Measurements from ENCODE around the gene SF1.

The SF1 gene

DNA sequence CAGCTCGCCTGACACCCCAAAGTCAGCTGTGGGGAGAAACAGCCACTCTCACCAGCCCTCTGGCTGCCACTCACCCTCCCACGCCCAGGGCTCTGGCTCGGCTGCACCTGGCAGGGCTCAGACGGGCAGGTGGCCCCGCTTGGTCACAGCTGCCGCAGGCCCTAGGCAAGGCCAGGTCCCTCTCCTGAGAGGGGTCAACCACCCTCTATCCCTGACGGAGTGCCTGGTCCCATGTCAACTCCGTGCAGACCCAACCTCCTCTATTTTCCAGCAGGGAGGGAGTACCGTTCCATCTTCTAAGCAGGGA, 22.8 kb upstream of the SF1 start:
- no peak for DNase-seq

GRCh38 chr11:64800303-64801157, 22.2 kb upstream of the SF1 start:
- DNase-seq, result no peak

DNA sequence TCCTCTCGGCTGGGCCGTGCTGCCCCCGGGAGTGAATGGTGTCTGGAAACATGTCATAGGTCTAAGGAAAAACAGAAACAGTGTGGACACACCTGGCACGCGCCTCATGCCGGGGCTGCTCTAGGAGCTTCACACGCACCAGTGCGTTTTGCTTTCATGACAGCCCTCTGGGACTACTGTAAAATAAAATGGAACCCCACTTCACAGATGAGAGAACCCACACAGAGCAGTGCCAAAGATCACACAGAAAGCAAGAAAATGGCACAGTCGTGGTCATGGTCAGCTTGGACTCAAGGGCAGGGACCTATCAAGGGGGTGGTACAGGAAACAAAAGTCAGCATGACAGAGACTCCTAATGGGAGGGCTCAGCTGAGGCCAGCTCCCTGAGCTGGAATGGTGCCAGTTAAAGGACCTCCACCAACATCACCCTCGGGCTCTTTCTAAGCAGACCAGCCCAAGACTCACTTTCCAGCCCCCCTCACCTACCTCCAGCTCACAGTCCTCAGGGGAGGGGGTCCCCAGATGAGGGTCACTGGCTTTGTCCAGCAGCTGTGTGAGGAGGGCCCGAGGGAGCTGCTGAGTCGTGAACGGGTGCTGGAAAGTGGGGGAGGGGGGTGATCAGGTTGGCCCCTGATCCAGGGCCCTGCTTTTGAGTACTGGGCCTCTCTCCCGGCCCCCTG, 21.4 kb upstream of the SF1 start:
- DNase-seq, result no peak

- DNase-seq, result no peak
These were observed 20.9 kb upstream of the SF1 start for GRCh38 chr11:64799256-64799622.

DNA sequence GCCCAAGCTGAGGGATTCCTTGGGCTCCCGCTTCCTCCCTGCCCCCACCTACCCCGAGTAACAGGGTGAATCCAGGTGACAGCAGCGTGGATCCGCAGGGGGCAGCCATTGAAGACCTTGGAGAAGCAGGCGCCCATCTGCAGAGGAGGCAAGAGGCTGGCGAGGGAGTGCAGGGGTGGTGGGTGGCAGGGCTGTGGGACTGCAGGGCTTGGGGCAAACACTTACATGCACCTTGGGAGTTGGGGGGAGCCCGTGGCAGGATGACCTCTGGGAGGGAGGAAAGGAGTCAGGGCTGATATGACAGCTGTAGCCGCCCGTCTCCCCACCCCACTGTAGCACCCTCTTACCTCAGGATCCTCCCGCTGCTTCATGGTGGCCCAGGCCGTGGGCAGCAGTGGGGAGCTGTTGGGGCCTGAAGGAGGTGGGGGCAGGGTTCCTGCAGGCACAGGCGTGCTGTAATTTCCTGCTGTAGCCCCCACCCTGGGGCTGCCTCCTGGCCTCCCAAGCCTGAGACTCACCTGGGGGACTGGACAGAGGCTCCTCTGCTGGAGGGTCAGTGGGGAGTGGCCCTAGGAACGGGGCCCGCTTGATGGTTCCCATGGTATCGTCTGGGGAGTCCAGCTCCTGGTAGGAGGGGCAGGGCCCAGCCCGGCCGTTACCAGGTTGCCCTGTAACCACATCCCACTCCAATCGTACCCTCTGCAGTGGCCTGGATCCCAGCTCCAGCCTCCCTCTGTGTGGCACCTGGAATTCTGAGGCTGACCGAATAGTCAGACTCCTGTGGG, 18.6 kb upstream of the SF1 start:
- DNase-seq, result no peak

DNA sequence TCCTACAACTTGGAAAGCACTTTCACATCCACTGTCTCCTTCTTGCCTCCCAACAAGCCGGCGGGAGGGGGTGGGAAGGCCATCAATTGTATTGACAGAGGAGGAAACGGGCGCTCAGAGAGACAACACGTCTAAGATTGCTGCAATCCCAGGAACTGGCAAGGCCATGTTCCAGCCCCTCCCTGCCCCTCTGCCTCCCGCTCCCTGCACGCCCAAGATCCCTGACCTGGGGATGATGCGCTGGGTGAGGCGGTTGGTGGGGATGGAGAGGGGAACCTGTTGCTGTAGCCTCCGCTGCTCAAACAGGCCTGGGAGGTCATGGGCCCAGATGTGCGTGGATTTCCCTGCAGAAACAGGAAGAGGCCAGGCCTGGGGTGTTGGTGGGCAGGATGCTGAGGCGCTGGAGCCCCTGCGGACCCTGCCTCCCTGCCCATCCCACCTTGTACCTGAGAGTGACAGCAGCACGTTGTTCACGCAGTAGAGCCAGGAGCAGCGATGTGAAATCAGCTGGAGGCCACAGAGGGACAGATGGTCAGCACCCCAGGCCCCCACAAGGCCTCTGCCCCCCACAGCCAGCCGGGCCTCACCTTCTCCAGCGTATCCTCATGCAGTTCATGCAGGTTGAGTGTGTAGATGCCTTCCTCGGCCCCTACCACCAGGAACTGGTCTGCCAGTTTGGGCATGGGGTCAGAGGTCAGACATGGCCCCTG, 17.9 kb upstream of the SF1 start:
- DNase-seq, result no peak

DNA sequence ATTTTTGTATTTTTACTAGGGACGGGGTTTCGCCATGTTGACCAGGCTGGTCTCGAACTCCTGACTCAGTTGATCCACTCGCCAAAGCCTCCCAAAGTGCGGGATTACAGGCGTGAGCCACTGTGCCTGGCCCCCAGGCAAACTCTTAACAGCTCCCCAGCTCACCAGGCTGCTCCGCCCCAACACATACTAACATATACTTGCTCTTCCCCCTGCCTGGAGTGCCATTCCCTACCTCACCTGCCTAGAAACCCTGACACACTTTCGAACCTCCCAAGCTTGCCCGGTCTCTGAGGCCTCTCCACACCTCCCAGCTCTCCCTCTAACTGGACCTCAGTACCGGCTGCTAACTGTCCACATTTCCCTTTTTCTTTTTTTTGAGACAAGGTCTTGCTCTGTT, 16.2 kb upstream of the SF1 start:
- no peak for DNase-seq

DNA sequence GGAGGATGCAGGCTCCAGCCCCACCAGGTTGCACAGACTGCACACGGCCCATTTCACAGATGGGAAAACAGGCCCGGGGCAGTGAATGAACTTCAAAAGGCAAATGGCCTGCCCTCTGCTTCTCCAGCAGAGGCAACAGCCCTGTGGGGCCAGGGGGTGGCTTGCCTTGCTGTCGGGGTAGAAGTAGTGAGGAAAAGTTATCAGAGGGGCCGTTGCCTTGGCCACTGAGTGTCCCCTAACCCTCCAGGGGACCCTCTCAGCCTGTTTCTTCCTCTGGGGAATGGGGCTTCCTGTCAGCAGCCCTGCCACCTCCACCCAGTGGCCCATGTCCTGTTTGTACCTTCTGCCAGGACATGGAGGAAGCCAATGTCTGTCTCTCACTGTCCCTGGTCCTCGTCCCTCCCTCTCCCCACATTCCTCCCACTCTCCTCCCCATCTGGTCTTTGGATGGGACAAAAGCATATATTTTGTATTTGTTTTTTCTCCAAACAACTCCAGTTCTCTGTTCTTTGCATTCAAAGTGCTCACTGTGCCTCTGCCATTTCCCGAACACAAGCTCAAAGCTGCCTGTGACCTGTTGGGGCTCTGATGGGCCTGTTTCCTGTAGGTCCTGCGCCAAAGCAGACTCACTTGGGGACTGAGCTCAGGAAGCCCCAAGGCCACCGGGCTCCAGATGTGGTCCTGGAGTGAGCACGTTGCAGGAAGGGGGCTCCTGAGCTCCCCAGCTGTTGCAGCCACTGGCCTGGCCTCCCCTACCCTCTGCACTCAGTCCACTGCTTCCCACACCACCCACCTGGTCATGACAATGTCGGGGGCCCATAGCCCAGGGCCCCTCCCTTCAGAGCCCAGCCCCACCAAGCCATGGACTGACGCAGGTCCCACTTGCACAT, 15.2 kb upstream of the SF1 start:
- no peak for DNase-seq

DNA sequence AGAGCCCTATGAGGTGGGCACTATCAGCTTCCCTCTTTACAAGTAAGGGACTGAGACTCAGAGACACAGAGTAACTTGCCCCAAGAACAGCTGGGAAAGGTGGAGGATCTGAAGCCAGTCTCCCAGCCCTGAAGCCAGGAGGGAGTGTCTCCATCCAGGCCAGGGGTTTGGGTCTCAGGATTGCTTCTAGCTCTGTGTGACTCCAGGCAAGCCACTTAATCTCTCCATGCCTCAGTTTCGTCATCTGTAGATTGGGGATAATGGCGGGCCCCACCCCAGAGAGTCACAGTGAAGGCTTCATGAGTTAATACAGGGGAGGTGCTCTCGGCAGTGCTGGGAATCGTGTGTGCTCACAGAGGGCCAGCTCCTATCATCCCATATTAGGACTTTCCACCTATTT, 14.1 kb upstream of the SF1 start:
- DNase-seq, result no peak

- DNase-seq, result no peak
These were observed 13.5 kb upstream of the SF1 start for GRCh38 chr11:64791781-64792291.

GRCh38 chr11:64790205-64791095, 12.1 kb upstream of the SF1 start:
- no peak for DNase-seq

- DNase-seq, result no peak
These were observed 11.2 kb upstream of the SF1 start for GRCh38 chr11:64789331-64790204.

DNA sequence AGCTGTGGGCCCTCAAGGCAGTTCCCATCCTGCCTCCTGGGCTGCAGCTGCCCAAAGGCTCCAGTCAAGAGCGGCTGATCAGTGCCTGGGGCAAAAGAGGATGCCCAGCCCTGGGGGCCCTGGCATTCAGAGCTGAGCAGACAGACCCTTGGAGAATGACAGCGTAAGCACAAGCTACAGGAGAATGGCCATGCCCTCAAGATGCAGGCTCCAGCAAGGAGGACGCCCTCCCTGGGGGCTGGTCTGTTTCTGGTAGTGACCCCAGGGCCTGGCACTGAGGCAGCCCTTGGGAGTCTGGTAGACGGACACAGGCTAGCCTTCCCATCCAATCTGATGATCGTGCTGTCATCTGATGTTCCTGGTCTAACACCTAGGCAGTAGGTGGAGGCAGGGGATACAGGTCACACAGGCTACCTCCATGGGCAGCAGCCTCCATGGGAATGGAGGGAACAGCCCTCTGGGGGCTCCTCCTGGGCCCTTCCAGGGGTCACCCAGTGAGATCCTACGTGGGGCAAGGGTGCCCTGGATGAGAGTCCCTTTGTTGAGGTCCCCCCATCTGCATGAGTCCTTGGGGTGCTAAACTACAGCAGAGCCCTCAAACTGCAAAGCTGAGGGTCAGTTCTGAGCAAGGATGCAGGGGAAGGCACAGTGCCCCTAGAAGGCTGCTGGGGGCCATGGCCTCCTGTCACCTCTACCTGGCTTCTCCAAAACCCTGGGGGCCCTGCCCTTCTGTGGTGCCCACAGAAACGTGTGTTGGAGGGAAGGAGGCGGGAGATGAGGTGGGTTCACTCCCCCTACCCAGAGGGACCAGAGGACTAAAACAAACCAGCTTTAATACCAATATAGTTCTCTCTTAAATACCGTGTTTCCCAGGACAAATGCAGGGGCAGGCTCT, 10.2 kb upstream of the SF1 start:
- no peak for DNase-seq

DNA sequence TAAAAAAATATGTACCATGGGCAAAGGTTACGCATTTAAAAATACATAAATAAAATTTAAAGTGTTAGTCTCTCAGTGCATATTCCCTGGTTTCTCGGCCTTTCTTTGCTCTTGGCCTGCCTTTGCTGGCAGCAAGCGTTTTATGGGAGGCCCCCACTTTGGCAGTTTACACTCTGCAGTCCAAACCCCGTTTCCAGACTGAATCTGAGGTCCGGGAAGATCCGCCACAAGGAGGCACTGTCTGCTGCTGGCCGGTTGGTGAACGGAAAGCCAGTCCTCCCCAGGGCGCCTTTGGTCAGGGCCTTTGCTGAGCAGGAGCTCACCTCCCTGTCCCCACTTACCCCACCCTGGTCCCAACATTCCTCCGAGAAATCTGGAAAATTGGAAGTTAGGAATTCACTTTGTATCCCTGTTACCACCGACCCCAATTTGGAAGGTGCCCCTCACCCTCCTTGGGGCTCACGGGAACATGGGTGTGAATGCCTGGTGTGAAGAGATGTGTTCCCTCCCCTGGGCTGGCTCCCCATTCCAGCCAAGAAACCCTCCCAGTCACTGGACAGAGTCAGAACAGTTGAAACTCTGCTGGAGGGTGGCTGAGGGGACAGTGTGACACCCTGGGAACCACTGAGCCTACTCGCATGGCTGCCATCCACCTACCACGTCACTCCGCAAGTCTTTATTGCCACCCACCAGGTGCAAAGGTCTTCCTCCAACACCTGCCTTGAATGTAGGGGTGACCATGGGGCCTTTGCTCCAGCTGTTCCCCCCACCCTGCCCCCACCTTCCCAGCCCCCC, 9.4 kb upstream of the SF1 start:
- peak; percentile 69 for DNase-seq

DNA sequence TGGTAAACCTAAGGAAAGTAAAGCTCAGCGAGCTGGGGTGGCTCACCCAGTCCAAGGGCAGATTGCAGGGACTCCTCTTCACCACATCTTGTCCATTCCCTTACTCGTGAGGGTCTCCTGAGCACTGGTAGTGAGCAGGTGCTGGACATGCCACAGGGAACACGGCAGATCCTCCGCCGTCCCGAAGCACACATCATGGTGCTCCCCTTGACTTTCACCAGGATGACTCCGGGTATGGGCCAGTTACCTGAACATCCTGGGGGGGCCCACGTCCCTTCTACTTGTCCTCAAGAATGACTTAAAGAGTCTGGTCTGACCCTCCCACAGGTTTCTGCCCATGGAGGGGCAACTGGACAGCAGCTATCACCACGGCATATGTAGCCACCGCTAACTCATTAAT, 8.0 kb upstream of the SF1 start:
- no peak for DNase-seq

DNA sequence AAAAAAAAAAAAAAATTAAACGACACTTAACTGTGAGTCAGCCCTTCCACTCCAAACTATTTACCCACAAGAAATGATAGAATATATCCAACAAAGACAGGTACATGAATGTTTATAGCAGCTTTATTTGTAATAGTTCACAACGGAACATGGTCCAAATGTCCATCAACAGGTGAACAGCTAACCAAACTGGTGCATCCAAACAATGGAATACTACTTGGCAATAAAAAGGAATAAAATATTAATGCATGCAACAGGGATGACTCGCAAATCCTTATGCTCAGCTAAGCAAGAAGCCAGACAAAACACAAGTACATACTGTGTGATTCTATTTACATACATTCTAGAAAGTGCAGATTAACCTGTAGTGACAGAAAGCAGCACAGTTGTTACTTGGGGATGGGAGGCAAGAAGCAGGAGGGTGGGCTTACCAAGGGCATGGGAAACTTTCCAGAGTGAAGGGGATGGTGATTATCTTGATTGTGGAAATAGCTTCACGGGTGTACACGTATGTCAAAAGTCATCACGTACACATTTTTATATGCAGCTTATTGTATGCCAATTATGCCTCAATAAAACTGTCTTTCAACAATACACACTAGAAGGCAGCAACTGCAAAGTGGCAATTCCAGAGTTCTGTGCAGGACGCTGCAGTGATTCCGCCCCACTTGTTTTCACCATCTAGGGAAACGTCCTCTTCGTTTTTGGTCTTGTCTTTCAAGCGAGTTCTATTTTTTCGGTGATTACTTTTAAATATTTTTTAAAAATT, 6.7 kb upstream of the SF1 start:
- DNase-seq, result no peak

- DNase-seq, result no peak
These were observed 194 bp downstream of the SF1 start for GRCh38 chr11:64778223-64778472.

All from RPMI8226 (cell line).